Testis (tissue), 3 donors: ENCODE data around the gene ROBO1. TPM values are rescaled to one million over a fixed set of nuclear protein-coding genes. Genes with fewer than 3 reads are reported as not detected.

Source experiments
- DNase-seq: peaks from one replicate; pipeline ENCODE4 v3.0.0-alpha.2; 2019
- H3K27ac ChIP-seq, 2 donors: fragments of 200-600 bp; sonication (generic); one replicate each; pipeline ENCODE4 v1.5.1; 2019
- H3K27me3 ChIP-seq: fragments of 200-600 bp; sonication (generic); one replicate; pipeline ENCODE4 v1.5.1; 2019
- H3K36me3 ChIP-seq: fragments of 200-600 bp; sonication (generic); one replicate; pipeline ENCODE4 v1.5.1; 2017; ENCODE audit warnings: low read depth; ENCODE audit errors: missing control alignments
- H3K4me1 ChIP-seq: fragments of 200-600 bp; sonication (generic); one replicate; pipeline ENCODE4 v1.5.1; 2019
- H3K4me3 ChIP-seq, 2 donors: fragments of 200-600 bp; sonication (generic); one replicate each; pipeline ENCODE4 v1.5.1; 2017 to 2019
- H3K9me3 ChIP-seq: fragments of 200-600 bp; sonication (generic); one replicate; pipeline ENCODE4 v1.5.1; 2017
- POLR2A ChIP-seq: fragments of 450-650 bp; IDR thresholded peaks from one replicate; pipeline ENCODE4 v1.6.1; 2017; ENCODE audit warnings: antibody characterized with exemption, mild to moderate bottlenecking, moderate library complexity
- WGBS, 2 donors: methylation state at CpG; one replicate each; pipeline ENCODE4 v1.1.5; 2018; 5-methylcytosine and 5-hydroxymethylcytosine counted together
- intact Hi-C: fragments of 100-400 bp; cut with DNase I; formaldehyde crosslinking; loops from one replicate; pipeline ENCODE4 v1.15.1; 2023; ENCODE audit warnings: low total_unique reads
- polyA plus RNA-seq: library from polyadenylated mRNA; stranded (reverse); fragments of 350-450 nt; fragmentation: Illumina TruSeq; extraction: RNeasy Lipid Tissue Mini Kit (QIAGEN cat#74804); gene quantifications from one replicate; pipeline ENCODE4 v1.2.3, GENCODE V29; 2014; ENCODE audit warnings: low read depth, low replicate concordance; ENCODE audit not compliant: insufficient read depth
- total RNA-seq, 2 donors: library from RNA; depleted of rRNA; stranded (reverse); fragments of >200 nt; gene quantifications; one replicate each; pipeline ENCODE4 v1.2.3, GENCODE V29; 2016
- TF ChIP-seq, protein P1 (sequence below), 3 experiments: fragments of 450-650 bp in 2 of 3; fragments of 200-600 bp in 1 of 3; sonication (generic) in 1 of 3; IDR thresholded peaks; one replicate each; pipeline ENCODE4 v1.5.1; 2016 to 2019; ENCODE audit warnings: antibody characterized with exemption in 3 of 3, mild to moderate bottlenecking in 2 of 3, moderate library complexity in 1 of 3

Gene ROBO1
- total and polyA plus RNA-seq, 3 donors from 2014 or later: 39.4 to 45.1 (median 42.6) TPM

DNA sequence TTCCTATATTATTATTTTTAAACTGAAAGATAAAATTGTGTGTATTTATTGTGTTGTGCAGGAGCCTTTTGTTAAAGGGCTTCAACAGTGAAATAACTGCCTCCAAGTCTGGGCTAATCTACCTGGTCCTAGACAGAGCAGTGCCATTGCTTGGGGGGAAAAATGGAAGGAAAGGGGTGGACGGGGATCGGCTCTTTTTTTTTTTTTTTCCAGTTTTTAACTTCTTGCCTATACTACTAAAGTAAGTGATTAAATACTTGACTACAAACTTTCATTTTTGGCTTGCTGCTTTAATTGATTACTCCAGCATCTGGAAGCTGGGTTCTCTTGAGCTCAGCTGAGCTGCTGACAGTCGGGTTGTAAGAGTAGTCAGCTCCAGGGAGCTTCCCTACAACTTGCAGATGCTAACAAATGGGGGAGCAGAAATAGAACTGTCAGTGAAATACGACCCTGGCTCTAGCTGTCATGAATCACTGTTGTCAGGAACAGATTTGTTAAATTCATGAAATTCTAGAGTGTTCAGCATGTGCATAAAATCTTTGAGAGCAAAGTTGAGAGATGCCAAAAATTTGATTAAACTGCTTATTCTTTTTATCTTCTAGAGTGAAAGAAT, 276.7 kb downstream of the ROBO1 start:
- intact Hi-C loops: no loop called here
- no peaks in the 10 kb centered on the region for H3K9me3 ChIP-seq
- H3K27ac ChIP-seq: no peak overlapping the region
- no peak overlapping the region for H3K4me3 ChIP-seq
- H3K4me1 ChIP-seq: no peaks in the 10 kb centered on the region
- no peaks in the 10 kb centered on the region for H3K36me3 ChIP-seq
- no peaks in the 10 kb centered on the region for H3K27me3 ChIP-seq
- TF ChIP-seq, protein P1, sequence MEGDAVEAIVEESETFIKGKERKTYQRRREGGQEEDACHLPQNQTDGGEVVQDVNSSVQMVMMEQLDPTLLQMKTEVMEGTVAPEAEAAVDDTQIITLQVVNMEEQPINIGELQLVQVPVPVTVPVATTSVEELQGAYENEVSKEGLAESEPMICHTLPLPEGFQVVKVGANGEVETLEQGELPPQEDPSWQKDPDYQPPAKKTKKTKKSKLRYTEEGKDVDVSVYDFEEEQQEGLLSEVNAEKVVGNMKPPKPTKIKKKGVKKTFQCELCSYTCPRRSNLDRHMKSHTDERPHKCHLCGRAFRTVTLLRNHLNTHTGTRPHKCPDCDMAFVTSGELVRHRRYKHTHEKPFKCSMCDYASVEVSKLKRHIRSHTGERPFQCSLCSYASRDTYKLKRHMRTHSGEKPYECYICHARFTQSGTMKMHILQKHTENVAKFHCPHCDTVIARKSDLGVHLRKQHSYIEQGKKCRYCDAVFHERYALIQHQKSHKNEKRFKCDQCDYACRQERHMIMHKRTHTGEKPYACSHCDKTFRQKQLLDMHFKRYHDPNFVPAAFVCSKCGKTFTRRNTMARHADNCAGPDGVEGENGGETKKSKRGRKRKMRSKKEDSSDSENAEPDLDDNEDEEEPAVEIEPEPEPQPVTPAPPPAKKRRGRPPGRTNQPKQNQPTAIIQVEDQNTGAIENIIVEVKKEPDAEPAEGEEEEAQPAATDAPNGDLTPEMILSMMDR (IDR thresholded peaks at IDR 0.05): no peak
- no peak for TF ChIP-seq POLR2A
- no peak for DNase-seq
- 33 to 37% methylated on average over 4 of the region's 4 CpGs for WGBS, 2 donors

DNA sequence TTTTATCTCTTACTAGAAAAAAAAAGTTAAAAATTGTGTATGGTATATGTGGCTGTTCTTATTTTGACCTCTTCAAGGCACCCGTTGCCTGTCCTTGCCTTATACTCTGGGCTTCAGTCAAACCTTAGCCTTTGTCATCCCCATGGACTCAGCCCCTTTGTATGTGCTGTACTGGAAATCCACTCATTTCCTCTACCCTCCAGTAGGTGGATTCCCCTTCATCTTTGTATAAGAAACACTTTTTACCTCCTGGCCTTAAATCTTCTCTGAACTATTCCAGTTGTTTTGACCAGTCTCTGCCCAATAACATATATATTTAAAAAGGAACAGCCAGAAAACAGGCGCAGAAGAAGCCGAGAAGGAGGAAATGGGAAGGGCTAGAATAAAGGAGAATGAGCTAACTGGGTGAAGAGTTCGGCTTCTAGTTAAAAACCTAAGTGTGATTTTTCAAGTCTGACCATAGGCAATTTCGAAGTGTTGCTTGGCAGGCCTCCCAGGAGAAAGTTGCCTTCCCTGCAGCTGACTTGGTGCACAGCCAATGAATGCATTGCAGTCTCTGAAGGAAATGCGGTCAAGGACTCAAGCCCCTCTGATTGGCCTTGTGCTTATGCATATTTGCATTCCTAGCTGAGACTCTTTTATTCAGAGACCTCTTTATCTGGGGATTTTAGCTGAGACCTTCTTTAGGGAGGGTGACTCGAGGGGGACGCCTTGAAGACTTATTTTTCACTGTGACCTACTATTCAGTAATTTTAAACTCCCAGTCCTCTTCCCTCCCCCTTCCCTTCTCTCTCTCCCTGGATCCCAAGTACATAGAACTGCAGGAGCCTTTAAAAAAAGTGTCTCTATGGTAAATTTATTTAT, 277.4 kb downstream of the ROBO1 start:
- Histone ChIP-seq H3K27me3 (no peaks in the 10 kb centered on the region), H3K4me3 (no peak overlapping the region), H3K27ac (no peak overlapping the region), H3K4me1 (no peaks in the 10 kb centered on the region), H3K36me3 (no peaks in the 10 kb centered on the region), H3K9me3 (no peaks in the 10 kb centered on the region)
- 21 to 24% methylated on average over 8 of the region's 8 CpGs for WGBS, 2 donors
- peak; percentile 91 for DNase-seq
- intact Hi-C loops: no loop called here
- TF ChIP-seq POLR2A: no peak
- TF ChIP-seq, protein P1 (IDR thresholded peaks at IDR 0.05): no peak

DNA sequence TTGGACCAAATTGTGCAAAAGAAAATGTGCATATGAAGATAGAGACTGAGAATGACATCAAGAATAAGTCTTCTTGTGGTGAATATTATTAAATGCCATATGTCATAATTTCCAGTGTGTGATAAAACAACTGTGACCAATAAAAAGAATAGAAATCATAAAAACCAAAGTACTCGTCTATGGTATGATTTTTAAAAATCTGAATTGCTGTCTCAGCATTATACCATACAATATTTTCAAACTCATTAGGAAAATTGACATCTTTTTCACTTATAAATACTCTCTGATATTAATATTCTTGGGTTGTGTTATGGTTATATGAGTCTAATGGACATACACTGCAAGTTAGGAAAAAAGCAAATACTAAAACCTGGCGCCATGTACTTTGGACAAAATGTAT, 279.4 kb downstream of the ROBO1 start:
- no peak overlapping the region for H3K27ac ChIP-seq
- WGBS, 2 donors: 86 to 93% methylated on average over 2 of the region's 2 CpGs
- intact Hi-C loops: no loop called here
- no peaks in the 10 kb centered on the region for H3K9me3 ChIP-seq
- H3K27me3 ChIP-seq: no peaks in the 10 kb centered on the region
- peaks cover 4% of the 10 kb centered on the region for H3K4me1 ChIP-seq
- TF ChIP-seq, protein P1 (IDR thresholded peaks at IDR 0.05): no peak
- TF ChIP-seq POLR2A: no peak
- no peaks in the 10 kb centered on the region for H3K36me3 ChIP-seq
- DNase-seq: no peak
- H3K4me3 ChIP-seq: no peak overlapping the region

DNA sequence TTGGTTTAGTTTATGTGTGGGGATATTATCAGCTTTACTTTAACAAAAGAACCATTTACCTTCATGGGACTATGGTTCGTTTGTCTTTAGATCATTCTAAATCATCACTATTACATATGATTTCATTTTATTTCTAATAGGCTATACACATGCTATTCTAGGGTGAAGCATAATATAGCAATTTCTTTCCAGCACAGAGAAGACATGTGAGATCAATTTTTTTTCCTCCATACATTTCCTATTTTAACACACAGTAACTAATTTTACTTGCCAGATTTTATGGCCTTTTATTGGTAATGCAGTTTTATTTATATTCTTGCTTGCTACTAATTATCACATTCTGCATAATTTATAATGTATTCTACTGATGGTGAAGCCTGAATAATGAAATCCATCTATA, 287.1 kb downstream of the ROBO1 start:
- Histone ChIP-seq H3K36me3 (no peaks in the 10 kb centered on the region), H3K27me3 (no peaks in the 10 kb centered on the region), H3K4me1 (peaks cover 5% of the 10 kb centered on the region), H3K4me3 (no peak overlapping the region), H3K9me3 (no peaks in the 10 kb centered on the region), H3K27ac (no peak overlapping the region)
- no peak for DNase-seq
- intact Hi-C loops: no loop called here
- WGBS, 2 donors: 79 to 86% methylated on average over 1 of the region's 1 CpG
- TF ChIP-seq POLR2A: no peak
- TF ChIP-seq, protein P1 (IDR thresholded peaks at IDR 0.05): no peak
